ENCODE results near the gene SEMA3F. TPM values are rescaled to one million over a fixed set of nuclear protein-coding genes. Genes with fewer than 3 reads are reported as not detected.

Gene SEMA3F
- total and polyA plus RNA-seq, 2 donors (not counting 3 experiments of a cell fraction or from before 2014, with no cell fraction given): 65.8 to 99.1 TPM

GRCh38 chr3:50184242-50184978 is 29.3 kb downstream of the SEMA3F start:
- CTCF ChIA-PET: interaction anchor here (1.0 kb wide), 2 partner anchors 19 to 31 kb away, joined by 3 read pairs; no protein-coding TSS in a partner anchor
- H3K9ac ChIP-seq (replicated peaks; ENCODE audit: extremely low read depth, insufficient read depth, low read length): no peak overlapping the region
- no TSS peak for BruUV-seq (replicated peaks)
- peaks cover 0 to 46% of the 10 kb centered on the region in 2 experiments for H3K36me3 ChIP-seq (ENCODE audit: control insufficient read depth in 2 of 2, extremely low read depth in 1 of 2, insufficient read depth in 2 of 2, low read length in 2 of 2)
- H3K27me3 ChIP-seq (ENCODE audit: control insufficient read depth in 2 of 2, insufficient read depth in 2 of 2, low read length in 2 of 2): no peaks in the 10 kb centered on the region
- TF ChIP-seq MYC (IDR thresholded peaks at IDR 0.05; ENCODE audit: low read depth, low read length) (no peak), CTCF (IDR thresholded peaks at IDR 0.05; ENCODE audit: extremely low read depth in 1 of 2, insufficient read depth in 1 of 2, low read depth in 1 of 2, low read length in 2 of 2) (no peak), FOS (IDR thresholded peaks at IDR 0.05; ENCODE audit: borderline replicate concordance, insufficient read depth, low read length) (no peak), JUN (IDR thresholded peaks at IDR 0.05; ENCODE audit: borderline replicate concordance, insufficient read depth, insufficient read length, low read depth) (no peak), MAX (IDR thresholded peaks at IDR 0.05; ENCODE audit: insufficient read depth, insufficient read length) (no peak), POLR2AphosphoS5 (IDR thresholded peaks at IDR 0.05; ENCODE audit: insufficient read depth, low read depth, low read length) (no peak), GATA2 (IDR thresholded peaks at IDR 0.05; ENCODE audit: insufficient read depth, insufficient read length, low read depth, low read length) (no peak), EZH2 (IDR thresholded peaks at IDR 0.05; ENCODE audit: borderline replicate concordance, low read depth, low read length, severe bottlenecking) (no peak), POLR2A (IDR thresholded peaks at IDR 0.05; ENCODE audit: low read depth, low read length) (no peak)
- H2AFZ ChIP-seq (ENCODE audit: low read depth, low read length): no peak overlapping the region
- no peak overlapping the region for H3K4me2 ChIP-seq (ENCODE audit: insufficient read depth, low read length)
- no peaks in the 10 kb centered on the region for H3K9me1 ChIP-seq (replicated peaks; ENCODE audit: control insufficient read depth, extremely low read depth, insufficient read depth, low read length)
- FAIRE-seq: no peak
- no peaks in the 10 kb centered on the region for H3K9me3 ChIP-seq (replicated peaks; ENCODE audit: control insufficient read depth, insufficient read depth, low read length)
- no peak overlapping the region for H3K4me3 ChIP-seq (replicated peaks in 1 of 3; ENCODE audit: insufficient read depth in 1 of 3, low read depth in 1 of 3, low read length in 3 of 3)
- dilution Hi-C loops (cut with MboI; ENCODE audit: extremely low pct_ligation_motif_present, low sequenced_read_pairs) (loop anchor here (5.0 to 10.0 kb wide), 2 partner anchors 58 to 70 kb away; no protein-coding TSS in a partner anchor), intact Hi-C loops (cut with micrococcal nuclease) (no loop called here)
- H3K27ac ChIP-seq (ENCODE audit: insufficient read depth, low read depth, low read length): no peak overlapping the region
- H3K79me2 ChIP-seq (ENCODE audit: control insufficient read depth, insufficient read depth, low read length): no peaks in the 10 kb centered on the region
- H4K20me1 ChIP-seq (replicated peaks; ENCODE audit: control insufficient read depth, extremely low read depth, insufficient read depth, low read length): no peaks in the 10 kb centered on the region
- no peaks in the 10 kb centered on the region for H3K4me1 ChIP-seq (ENCODE audit: control insufficient read depth, extremely low read depth, insufficient read depth, low read length)
- POLR2A ChIA-PET: no interaction called here
- DNase-seq (ENCODE audit: low read depth, low spot score): no peak

Data from endothelial cell of umbilical vein (primary cell).